Measurements from ENCODE around the gene MYLK4.

DNA sequence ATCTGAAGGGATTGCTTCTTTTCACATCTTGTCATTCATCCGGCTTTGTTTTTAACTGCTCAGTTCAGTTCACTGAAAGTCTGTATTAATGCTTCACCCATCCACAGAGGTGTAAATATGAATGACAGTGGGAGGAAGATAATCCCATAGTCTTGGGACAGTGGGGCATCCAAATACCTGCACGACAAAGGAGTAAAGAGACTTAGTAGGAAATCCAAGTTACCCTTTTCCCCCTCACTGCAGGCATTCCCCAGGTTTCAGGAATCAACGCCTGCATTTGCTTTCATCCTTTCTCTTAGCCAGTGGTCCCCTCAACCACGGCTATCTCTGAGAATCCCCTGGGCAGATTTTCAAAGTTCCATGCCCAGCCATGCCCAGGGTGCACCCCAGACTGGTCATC is 110.2 kb downstream of the MYLK4 start:
- TF ChIP-seq POLR2AphosphoS5 (IDR thresholded peaks at IDR 0.05) = no peak
- TF ChIP-seq, protein P1, sequence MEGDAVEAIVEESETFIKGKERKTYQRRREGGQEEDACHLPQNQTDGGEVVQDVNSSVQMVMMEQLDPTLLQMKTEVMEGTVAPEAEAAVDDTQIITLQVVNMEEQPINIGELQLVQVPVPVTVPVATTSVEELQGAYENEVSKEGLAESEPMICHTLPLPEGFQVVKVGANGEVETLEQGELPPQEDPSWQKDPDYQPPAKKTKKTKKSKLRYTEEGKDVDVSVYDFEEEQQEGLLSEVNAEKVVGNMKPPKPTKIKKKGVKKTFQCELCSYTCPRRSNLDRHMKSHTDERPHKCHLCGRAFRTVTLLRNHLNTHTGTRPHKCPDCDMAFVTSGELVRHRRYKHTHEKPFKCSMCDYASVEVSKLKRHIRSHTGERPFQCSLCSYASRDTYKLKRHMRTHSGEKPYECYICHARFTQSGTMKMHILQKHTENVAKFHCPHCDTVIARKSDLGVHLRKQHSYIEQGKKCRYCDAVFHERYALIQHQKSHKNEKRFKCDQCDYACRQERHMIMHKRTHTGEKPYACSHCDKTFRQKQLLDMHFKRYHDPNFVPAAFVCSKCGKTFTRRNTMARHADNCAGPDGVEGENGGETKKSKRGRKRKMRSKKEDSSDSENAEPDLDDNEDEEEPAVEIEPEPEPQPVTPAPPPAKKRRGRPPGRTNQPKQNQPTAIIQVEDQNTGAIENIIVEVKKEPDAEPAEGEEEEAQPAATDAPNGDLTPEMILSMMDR (IDR thresholded peaks at IDR 0.05; ENCODE audit: poor library complexity, severe bottlenecking) = no peak
- no peak for TF ChIP-seq MXI1 (conservative IDR thresholded peaks at IDR 0.05; ENCODE audit: poor library complexity, severe bottlenecking)
- no peak for TF ChIP-seq EZH2 (IDR thresholded peaks at IDR 0.05; ENCODE audit: borderline replicate concordance, insufficient read depth, low read length, poor library complexity, severe bottlenecking)
- no peak for TF ChIP-seq RAD21 (conservative IDR thresholded peaks at IDR 0.05)
- TF ChIP-seq, protein P2, sequence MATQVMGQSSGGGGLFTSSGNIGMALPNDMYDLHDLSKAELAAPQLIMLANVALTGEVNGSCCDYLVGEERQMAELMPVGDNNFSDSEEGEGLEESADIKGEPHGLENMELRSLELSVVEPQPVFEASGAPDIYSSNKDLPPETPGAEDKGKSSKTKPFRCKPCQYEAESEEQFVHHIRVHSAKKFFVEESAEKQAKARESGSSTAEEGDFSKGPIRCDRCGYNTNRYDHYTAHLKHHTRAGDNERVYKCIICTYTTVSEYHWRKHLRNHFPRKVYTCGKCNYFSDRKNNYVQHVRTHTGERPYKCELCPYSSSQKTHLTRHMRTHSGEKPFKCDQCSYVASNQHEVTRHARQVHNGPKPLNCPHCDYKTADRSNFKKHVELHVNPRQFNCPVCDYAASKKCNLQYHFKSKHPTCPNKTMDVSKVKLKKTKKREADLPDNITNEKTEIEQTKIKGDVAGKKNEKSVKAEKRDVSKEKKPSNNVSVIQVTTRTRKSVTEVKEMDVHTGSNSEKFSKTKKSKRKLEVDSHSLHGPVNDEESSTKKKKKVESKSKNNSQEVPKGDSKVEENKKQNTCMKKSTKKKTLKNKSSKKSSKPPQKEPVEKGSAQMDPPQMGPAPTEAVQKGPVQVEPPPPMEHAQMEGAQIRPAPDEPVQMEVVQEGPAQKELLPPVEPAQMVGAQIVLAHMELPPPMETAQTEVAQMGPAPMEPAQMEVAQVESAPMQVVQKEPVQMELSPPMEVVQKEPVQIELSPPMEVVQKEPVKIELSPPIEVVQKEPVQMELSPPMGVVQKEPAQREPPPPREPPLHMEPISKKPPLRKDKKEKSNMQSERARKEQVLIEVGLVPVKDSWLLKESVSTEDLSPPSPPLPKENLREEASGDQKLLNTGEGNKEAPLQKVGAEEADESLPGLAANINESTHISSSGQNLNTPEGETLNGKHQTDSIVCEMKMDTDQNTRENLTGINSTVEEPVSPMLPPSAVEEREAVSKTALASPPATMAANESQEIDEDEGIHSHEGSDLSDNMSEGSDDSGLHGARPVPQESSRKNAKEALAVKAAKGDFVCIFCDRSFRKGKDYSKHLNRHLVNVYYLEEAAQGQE (IDR thresholded peaks at IDR 0.05; ENCODE audit: borderline replicate concordance) = no peak
- TF ChIP-seq EP300 (conservative IDR thresholded peaks at IDR 0.05; ENCODE audit: poor library complexity, severe bottlenecking) = no peak
- no peak for TF ChIP-seq TAF1 (IDR thresholded peaks at IDR 0.05; ENCODE audit: low read depth)
- no peak for TF ChIP-seq SMC3 (conservative IDR thresholded peaks at IDR 0.05; ENCODE audit: poor library complexity)
